Neural cell (in vitro differentiated cells): ENCODE measurements around the gene ENTPD8. TPM values are rescaled to one million over a fixed set of nuclear protein-coding genes. Genes with fewer than 3 reads are reported as not detected.

Experiments used
- H2AFZ ChIP-seq: fragments of 200-600, 300-800 bp; sonication (generic), shearing (Covaris generic); 2 replicates; pipeline ENCODE4 v1.6.0; 2014; ENCODE audit warnings: low read depth, mild to moderate bottlenecking, antibody characterized with exemption, low read length, moderate library complexity
- H3F3A ChIP-seq: fragments of 200-600 bp; shearing (Covaris generic); 2 replicates; pipeline ENCODE4 v1.6.1; 2016; ENCODE audit warnings: mild to moderate bottlenecking, moderate library complexity, mixed read lengths, antibody characterized with exemption, low read length; ENCODE audit not compliant: insufficient read depth, poor library complexity, severe bottlenecking
- H3K27ac ChIP-seq: fragments of 200-600, 300-800 bp; sonication (generic), shearing (Covaris generic); 2 replicates; pipeline ENCODE4 v1.5.1; 2014; ENCODE audit warnings: mild to moderate bottlenecking, low read length, moderate library complexity
- H3K27me3 ChIP-seq: fragments of 300-800, 200-600 bp; sonication (generic), shearing (Covaris generic); 2 replicates; pipeline ENCODE4 v1.6.0; 2014; ENCODE audit warnings: mild to moderate bottlenecking, low read depth, low read length, moderate library complexity; ENCODE audit not compliant: insufficient read depth
- H3K36me3 ChIP-seq: fragments of 300-800, 200-600 bp; sonication (generic), shearing (Covaris generic); 2 replicates; pipeline ENCODE4 v1.5.1; 2014; ENCODE audit warnings: mild to moderate bottlenecking, antibody characterized with exemption, low read length, moderate library complexity; ENCODE audit not compliant: insufficient read depth
- H3K4me2 ChIP-seq: fragments of 300-800, 200-600 bp; sonication (generic), shearing (Covaris generic); 2 replicates; pipeline ENCODE4 v1.6.0; 2014; ENCODE audit warnings: mild to moderate bottlenecking, low read length
- H3K4me3 ChIP-seq: fragments of 300-800, 200-600 bp; sonication (generic), shearing (Covaris generic); 2 replicates; pipeline ENCODE4 v1.5.1; 2014; ENCODE audit warnings: mild to moderate bottlenecking, low read length, moderate library complexity
- H3K79me2 ChIP-seq: fragments of 200-600 bp; shearing (Covaris generic); replicated peaks from 2 replicates; pipeline ENCODE4 v1.6.0; 2014; ENCODE audit warnings: mild to moderate bottlenecking, low read length, moderate library complexity; ENCODE audit not compliant: insufficient read depth
- H3K9ac ChIP-seq: fragments of 300-800, 200-600 bp; sonication (generic), shearing (Covaris generic); 2 replicates; pipeline ENCODE4 v1.6.1; 2016; ENCODE audit warnings: mild to moderate bottlenecking, low read length, mixed read lengths
- H3K9me2 ChIP-seq: fragments of 200-600 bp; shearing (Covaris generic); 2 replicates; pipeline ENCODE4 v1.6.1; 2016; ENCODE audit warnings: mild to moderate bottlenecking, low read length, mixed read lengths; ENCODE audit not compliant: insufficient read depth
- H3K9me3 ChIP-seq: fragments of 200-600, 300-800 bp; sonication (generic), shearing (Covaris generic); 2 replicates; pipeline ENCODE4 v1.6.1; 2016; ENCODE audit warnings: mild to moderate bottlenecking, mixed run types, low read length, moderate library complexity, mixed read lengths
- H4K20me1 ChIP-seq: fragments of 200-600 bp; shearing (Covaris generic); 2 replicates; pipeline ENCODE4 v1.6.1; 2016; ENCODE audit warnings: mild to moderate bottlenecking, mixed run types; ENCODE audit not compliant: insufficient read depth
- CTCF ChIP-seq: fragments of 450-650 bp; IDR thresholded peaks from 2 replicates; pipeline ENCODE4 v1.5.1; 2014; ENCODE audit warnings: antibody characterized with exemption, mild to moderate bottlenecking, moderate library complexity; ENCODE audit not compliant: poor library complexity, severe bottlenecking
- EP300 ChIP-seq: fragments of 450-650 bp; conservative IDR thresholded peaks from 2 replicates; pipeline ENCODE4 v1.6.1; 2014; ENCODE audit warnings: antibody characterized with exemption, mild to moderate bottlenecking, moderate library complexity; ENCODE audit not compliant: poor library complexity, severe bottlenecking
- EZH2 ChIP-seq: fragments of 200-600, 300-800 bp; shearing (Covaris generic), sonication (generic); IDR thresholded peaks from 2 replicates; pipeline ENCODE4 v1.6.1; 2014; ENCODE audit warnings: antibody characterized with exemption, low read length, borderline replicate concordance, mild to moderate bottlenecking; ENCODE audit not compliant: insufficient read depth, poor library complexity, severe bottlenecking
- MXI1 ChIP-seq: fragments of 450-650 bp; conservative IDR thresholded peaks from 2 replicates; pipeline ENCODE4 v1.6.1; 2014; ENCODE audit warnings: antibody characterized with exemption, mild to moderate bottlenecking; ENCODE audit not compliant: poor library complexity, severe bottlenecking
- POLR2AphosphoS5 ChIP-seq: IDR thresholded peaks from 2 replicates; pipeline ENCODE4 v1.6.1; 2012
- RAD21 ChIP-seq: fragments of 450-650 bp; conservative IDR thresholded peaks from 2 replicates; pipeline ENCODE4 v1.6.1; 2014; ENCODE audit warnings: antibody characterized with exemption, mild to moderate bottlenecking, moderate library complexity
- REST ChIP-seq: IDR thresholded peaks from 2 replicates; pipeline ENCODE4 v1.6.1; 2012; ENCODE audit warnings: borderline replicate concordance
- SMC3 ChIP-seq: fragments of 450-650 bp; conservative IDR thresholded peaks from 2 replicates; pipeline ENCODE4 v1.6.1; 2014; ENCODE audit warnings: antibody characterized with exemption, mild to moderate bottlenecking, moderate library complexity; ENCODE audit not compliant: poor library complexity
- TAF1 ChIP-seq: IDR thresholded peaks from 2 replicates; pipeline ENCODE4 v1.6.1; 2012; ENCODE audit warnings: low read depth
- polyA plus RNA-seq: library from polyadenylated mRNA; depleted of rRNA; stranded (reverse); fragments of >200 nt; gene quantifications from 2 replicates; pipeline ENCODE4 v1.2.3, GENCODE V29; 2014

ENTPD8 gene
- polyA plus RNA-seq, 1 donor from 2014 or later, result not detected

- Histone ChIP-seq H3F3A (no peaks in the 10 kb centered on the region), H3K4me2 (no peak overlapping the region), H3K9ac (no peak overlapping the region), H2AFZ (no peak overlapping the region), H4K20me1 (no peaks in the 10 kb centered on the region), H3K27ac (no peak overlapping the region), H3K4me3 (no peak overlapping the region), H3K36me3 (no peaks in the 10 kb centered on the region), H3K79me2 (no peaks in the 10 kb centered on the region), H3K9me2 (no peaks in the 10 kb centered on the region), H3K27me3 (no peaks in the 10 kb centered on the region), H3K9me3 (no peaks in the 10 kb centered on the region)
- TF ChIP-seq REST (no peak), TAF1 (no peak), EP300 (no peak), RAD21 (no peak), CTCF (no peak), SMC3 (no peak), MXI1 (no peak), EZH2 (no peak), POLR2AphosphoS5 (no peak)
Measured at GRCh38 chr9:137393176-137394150, 47.7 kb downstream of the ENTPD8 start.

GRCh38 chr9:137392232-137393007 is 48.7 kb downstream of the ENTPD8 start:
- TF ChIP-seq POLR2AphosphoS5, result no peak
- no peak for TF ChIP-seq SMC3
- Histone ChIP-seq H2AFZ (no peak overlapping the region), H3K9me3 (no peaks in the 10 kb centered on the region), H3F3A (no peaks in the 10 kb centered on the region), H3K4me2 (no peak overlapping the region), H3K9me2 (no peaks in the 10 kb centered on the region), H3K36me3 (no peaks in the 10 kb centered on the region), H3K4me3 (no peak overlapping the region), H3K79me2 (no peaks in the 10 kb centered on the region), H3K9ac (no peak overlapping the region), H3K27me3 (no peaks in the 10 kb centered on the region), H4K20me1 (no peaks in the 10 kb centered on the region), H3K27ac (no peak overlapping the region)
